ENCODE data around the gene ATP1A4. TPM values are rescaled to one million over a fixed set of nuclear protein-coding genes. Genes with fewer than 3 reads are reported as not detected.

The ATP1A4 gene
- total and polyA plus RNA-seq, 4 donors: not detected

DNA sequence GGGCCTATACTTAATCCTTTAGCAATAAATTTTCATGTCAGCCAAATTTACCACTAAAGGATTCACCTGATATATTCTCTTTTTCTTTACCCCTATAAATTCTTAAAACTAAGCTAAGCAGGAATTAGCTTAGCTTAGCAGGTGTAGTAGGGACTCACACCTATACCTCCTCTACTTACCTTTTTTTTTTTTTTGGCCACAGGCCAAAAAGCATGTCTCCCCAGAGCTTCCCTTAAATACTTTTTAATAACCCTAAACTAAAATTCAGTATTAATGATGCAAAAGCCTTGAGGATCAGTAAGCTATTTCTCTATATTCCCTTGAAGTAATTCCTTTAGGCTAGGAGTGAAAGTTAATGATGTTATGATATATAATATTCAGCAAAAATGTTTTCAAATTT lies 77.0 kb downstream of the ATP1A4 start:
- Histone ChIP-seq H3K27ac (ENCODE audit: low read depth in 1 of 2, low read length in 2 of 2) (no peak overlapping the region), H3K27me3 (ENCODE audit: control insufficient read depth in 4 of 4, insufficient read depth in 4 of 4, low read length in 3 of 4) (no peaks in the 10 kb centered on the region), H3K9ac (ENCODE audit: low read depth in 1 of 2, low read length in 2 of 2) (no peak overlapping the region), H3K36me3 (ENCODE audit: control insufficient read depth in 4 of 4, insufficient read depth in 3 of 4, low read depth in 1 of 4, low read length in 3 of 4) (peaks cover 8 to 82% (median 72%) of the 10 kb centered on the region in 4 donors), H3K9me3 (ENCODE audit: control insufficient read depth in 4 of 4, low read length in 3 of 4) (no peaks in the 10 kb centered on the region), H3K4me3 (ENCODE audit: low read depth in 1 of 3, low read length in 3 of 3) (no peak overlapping the region), H3K4me1 (ENCODE audit: control insufficient read depth in 4 of 4, insufficient read depth in 4 of 4, low read length in 3 of 4) (no peaks in the 10 kb centered on the region)
- DNase-seq (ENCODE audit: low spot score): no peak
- TF ChIP-seq HNF4A (conservative IDR thresholded peaks at IDR 0.05): no peak
- TF ChIP-seq TAF1 (conservative IDR thresholded peaks at IDR 0.05): no peak
- TF ChIP-seq, protein P1, sequence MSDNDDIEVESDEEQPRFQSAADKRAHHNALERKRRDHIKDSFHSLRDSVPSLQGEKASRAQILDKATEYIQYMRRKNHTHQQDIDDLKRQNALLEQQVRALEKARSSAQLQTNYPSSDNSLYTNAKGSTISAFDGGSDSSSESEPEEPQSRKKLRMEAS (IDR thresholded peaks at IDR 0.05): no peak
- TF ChIP-seq HNF4G (IDR thresholded peaks at IDR 0.05): no peak
- TF ChIP-seq JUND (IDR thresholded peaks at IDR 0.05): no peak
- TF ChIP-seq FOXA2 (IDR thresholded peaks at IDR 0.05): no peak
- TF ChIP-seq, protein P2, sequence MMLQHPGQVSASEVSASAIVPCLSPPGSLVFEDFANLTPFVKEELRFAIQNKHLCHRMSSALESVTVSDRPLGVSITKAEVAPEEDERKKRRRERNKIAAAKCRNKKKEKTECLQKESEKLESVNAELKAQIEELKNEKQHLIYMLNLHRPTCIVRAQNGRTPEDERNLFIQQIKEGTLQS (IDR thresholded peaks at IDR 0.05): no peak
- no peak for TF ChIP-seq FOXA1 (IDR thresholded peaks at IDR 0.05)
- no peak for TF ChIP-seq SP1 (IDR thresholded peaks at IDR 0.05)
- no peak for TF ChIP-seq RXRA (IDR thresholded peaks at IDR 0.05)
- TF ChIP-seq, protein P3, sequence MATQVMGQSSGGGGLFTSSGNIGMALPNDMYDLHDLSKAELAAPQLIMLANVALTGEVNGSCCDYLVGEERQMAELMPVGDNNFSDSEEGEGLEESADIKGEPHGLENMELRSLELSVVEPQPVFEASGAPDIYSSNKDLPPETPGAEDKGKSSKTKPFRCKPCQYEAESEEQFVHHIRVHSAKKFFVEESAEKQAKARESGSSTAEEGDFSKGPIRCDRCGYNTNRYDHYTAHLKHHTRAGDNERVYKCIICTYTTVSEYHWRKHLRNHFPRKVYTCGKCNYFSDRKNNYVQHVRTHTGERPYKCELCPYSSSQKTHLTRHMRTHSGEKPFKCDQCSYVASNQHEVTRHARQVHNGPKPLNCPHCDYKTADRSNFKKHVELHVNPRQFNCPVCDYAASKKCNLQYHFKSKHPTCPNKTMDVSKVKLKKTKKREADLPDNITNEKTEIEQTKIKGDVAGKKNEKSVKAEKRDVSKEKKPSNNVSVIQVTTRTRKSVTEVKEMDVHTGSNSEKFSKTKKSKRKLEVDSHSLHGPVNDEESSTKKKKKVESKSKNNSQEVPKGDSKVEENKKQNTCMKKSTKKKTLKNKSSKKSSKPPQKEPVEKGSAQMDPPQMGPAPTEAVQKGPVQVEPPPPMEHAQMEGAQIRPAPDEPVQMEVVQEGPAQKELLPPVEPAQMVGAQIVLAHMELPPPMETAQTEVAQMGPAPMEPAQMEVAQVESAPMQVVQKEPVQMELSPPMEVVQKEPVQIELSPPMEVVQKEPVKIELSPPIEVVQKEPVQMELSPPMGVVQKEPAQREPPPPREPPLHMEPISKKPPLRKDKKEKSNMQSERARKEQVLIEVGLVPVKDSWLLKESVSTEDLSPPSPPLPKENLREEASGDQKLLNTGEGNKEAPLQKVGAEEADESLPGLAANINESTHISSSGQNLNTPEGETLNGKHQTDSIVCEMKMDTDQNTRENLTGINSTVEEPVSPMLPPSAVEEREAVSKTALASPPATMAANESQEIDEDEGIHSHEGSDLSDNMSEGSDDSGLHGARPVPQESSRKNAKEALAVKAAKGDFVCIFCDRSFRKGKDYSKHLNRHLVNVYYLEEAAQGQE (IDR thresholded peaks at IDR 0.05): no peak
- TF ChIP-seq YY1 (IDR thresholded peaks at IDR 0.05): no peak
- TF ChIP-seq GABPA (IDR thresholded peaks at IDR 0.05 in 1 of 2, conservative IDR thresholded peaks at IDR 0.05 in 1 of 2): no peak
- TF ChIP-seq RAD21 (IDR thresholded peaks at IDR 0.05): no peak
- TF ChIP-seq EGR1 (IDR thresholded peaks at IDR 0.05; ENCODE audit: low read depth in 2 of 2): no peak
- TF ChIP-seq, protein P4, sequence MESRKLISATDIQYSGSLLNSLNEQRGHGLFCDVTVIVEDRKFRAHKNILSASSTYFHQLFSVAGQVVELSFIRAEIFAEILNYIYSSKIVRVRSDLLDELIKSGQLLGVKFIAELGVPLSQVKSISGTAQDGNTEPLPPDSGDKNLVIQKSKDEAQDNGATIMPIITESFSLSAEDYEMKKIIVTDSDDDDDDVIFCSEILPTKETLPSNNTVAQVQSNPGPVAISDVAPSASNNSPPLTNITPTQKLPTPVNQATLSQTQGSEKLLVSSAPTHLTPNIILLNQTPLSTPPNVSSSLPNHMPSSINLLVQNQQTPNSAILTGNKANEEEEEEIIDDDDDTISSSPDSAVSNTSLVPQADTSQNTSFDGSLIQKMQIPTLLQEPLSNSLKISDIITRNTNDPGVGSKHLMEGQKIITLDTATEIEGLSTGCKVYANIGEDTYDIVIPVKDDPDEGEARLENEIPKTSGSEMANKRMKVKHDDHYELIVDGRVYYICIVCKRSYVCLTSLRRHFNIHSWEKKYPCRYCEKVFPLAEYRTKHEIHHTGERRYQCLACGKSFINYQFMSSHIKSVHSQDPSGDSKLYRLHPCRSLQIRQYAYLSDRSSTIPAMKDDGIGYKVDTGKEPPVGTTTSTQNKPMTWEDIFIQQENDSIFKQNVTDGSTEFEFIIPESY (IDR thresholded peaks at IDR 0.05): no peak
- no peak for TF ChIP-seq NR2F2 (IDR thresholded peaks at IDR 0.05)

DNA sequence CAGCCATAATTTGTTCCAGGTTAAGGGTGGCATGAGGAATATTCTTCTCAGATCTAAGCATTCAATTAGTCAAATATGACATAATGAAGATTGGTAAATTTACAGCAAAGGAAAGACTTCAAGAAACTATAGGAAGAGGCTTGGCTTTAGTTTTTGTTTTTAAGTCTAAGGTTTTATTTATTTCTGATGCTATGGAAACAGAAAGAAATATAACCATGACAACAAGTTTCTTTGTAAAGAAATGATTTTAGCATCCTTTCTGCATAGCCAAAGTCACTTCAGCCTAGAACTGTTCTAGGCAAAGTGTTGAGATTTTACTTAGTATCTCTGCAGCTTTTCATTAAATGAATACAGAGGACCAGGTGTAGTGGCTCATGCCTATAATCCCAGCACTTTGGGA lies 81.5 kb downstream of the ATP1A4 start:
- Histone ChIP-seq H3K4me3 (ENCODE audit: low read depth in 1 of 3, low read length in 3 of 3) (no peak overlapping the region), H3K9me3 (ENCODE audit: control insufficient read depth in 4 of 4, low read length in 3 of 4) (no peaks in the 10 kb centered on the region), H3K27me3 (ENCODE audit: control insufficient read depth in 4 of 4, insufficient read depth in 4 of 4, low read length in 3 of 4) (no peaks in the 10 kb centered on the region), H3K36me3 (ENCODE audit: control insufficient read depth in 4 of 4, insufficient read depth in 3 of 4, low read depth in 1 of 4, low read length in 3 of 4) (peaks cover 9 to 65% (median 57%) of the 10 kb centered on the region in 4 donors), H3K9ac (ENCODE audit: low read depth in 1 of 2, low read length in 2 of 2) (no peak overlapping the region), H3K4me1 (ENCODE audit: control insufficient read depth in 4 of 4, insufficient read depth in 4 of 4, low read length in 3 of 4) (no peaks in the 10 kb centered on the region), H3K27ac (ENCODE audit: low read depth in 1 of 2, low read length in 2 of 2) (no peak overlapping the region)
- no peak for DNase-seq (ENCODE audit: low spot score)
- TF ChIP-seq, protein P3 (IDR thresholded peaks at IDR 0.05): no peak
- TF ChIP-seq TAF1 (conservative IDR thresholded peaks at IDR 0.05) (no peak), RAD21 (IDR thresholded peaks at IDR 0.05) (no peak), HNF4G (IDR thresholded peaks at IDR 0.05) (no peak), FOXA2 (IDR thresholded peaks at IDR 0.05) (no peak), NR2F2 (IDR thresholded peaks at IDR 0.05) (no peak), GABPA (IDR thresholded peaks at IDR 0.05 in 1 of 2, conservative IDR thresholded peaks at IDR 0.05 in 1 of 2) (no peak), JUND (IDR thresholded peaks at IDR 0.05) (no peak)
- TF ChIP-seq, protein P2 (IDR thresholded peaks at IDR 0.05): no peak
- TF ChIP-seq, protein P1 (IDR thresholded peaks at IDR 0.05): no peak
- TF ChIP-seq, protein P4 (IDR thresholded peaks at IDR 0.05): no peak
